AG09319 (cell line): ENCODE results near the gene MCUR1.

Experiments
- DNase-seq: peaks from one replicate; pipeline ENCODE4 v3.0.0-alpha.2; 2010; ENCODE audit warnings: low read depth; ENCODE audit errors: extremely low read depth
- CTCF ChIP-seq: IDR thresholded peaks from 2 replicates; pipeline ENCODE4 v1.5.1; 2011; ENCODE audit warnings: low read depth, mild to moderate bottlenecking, inconsistent platforms, low read length, moderate library complexity

Gene MCUR1

DNA sequence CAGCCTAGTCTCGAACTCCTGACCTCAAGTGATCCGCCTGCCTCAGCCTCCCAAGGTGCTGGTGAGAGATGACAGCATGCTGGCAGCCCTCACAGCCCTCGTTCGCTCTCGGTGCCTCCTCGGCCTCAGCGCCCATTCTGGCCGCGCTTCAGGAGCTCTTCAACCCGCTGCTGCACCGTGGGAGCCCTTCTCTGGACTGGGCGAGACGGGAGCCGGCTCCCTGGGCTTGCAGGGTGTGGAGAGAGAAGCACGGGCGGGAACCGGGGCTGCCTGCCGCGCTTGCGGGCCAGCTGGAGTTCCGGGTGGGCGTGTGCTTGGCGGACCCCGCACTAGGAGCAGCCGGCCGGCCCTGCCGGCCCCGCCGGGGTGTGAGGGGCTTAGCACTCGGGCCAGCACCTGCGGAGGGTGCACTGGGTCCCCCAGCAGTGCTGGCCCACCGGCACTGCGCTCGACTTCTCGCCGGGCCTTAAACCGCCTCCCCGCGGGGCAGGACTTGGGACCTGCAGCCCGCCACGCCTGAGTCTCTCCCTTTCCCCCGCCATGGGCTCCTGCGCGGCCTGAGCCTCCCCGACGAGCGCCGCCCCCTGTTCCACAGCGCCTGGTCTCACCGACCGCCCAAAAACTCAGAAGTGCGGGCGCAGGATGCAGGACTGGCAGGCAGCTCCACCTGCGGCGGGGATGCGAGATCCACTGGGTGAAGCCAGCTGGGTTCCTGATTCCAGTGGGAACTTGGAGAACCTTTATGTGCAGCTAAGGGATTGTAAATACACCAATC lies 71.2 kb downstream of the MCUR1 start:
- TF ChIP-seq CTCF = no peak
- DNase-seq = no peak

DNA sequence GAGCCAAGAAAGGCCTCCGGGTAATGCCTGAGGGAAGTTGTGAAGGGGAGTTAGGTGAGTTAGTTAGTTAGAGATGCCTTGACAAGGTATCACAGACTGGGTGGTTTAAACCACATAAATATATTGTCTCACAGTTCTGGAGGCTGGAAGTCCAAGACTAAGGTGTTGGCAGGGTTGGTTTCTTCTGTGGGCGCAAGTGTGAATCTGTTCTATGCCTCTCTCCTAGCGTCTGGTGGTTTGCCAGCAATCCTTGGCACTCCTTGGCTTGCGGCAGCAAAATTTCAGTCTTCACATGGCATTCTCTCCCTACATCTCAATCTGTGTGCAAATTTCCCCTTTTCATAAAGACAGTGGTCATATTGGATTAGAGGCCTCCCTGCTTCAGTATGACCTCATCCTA lies 73.0 kb downstream of the MCUR1 start:
- no peak for TF ChIP-seq CTCF
- DNase-seq = no peak
